ENCODE results near the gene WASF2.

The WASF2 gene

GRCh38 chr1:27397749-27398148 is 92.2 kb downstream of the WASF2 start:
- Histone ChIP-seq H3K27ac (ENCODE audit: low read depth, low read length, poor library complexity, severe bottlenecking) (no peak overlapping the region), H3K9ac (ENCODE audit: low read length) (no peak overlapping the region), H3K27me3 (ENCODE audit: insufficient read depth, low read length) (no peaks in the 10 kb centered on the region), H3K9me2 (ENCODE audit: low read depth, low read length) (no peaks in the 10 kb centered on the region), H3K4me2 (ENCODE audit: low read length) (no peak overlapping the region), H3K79me2 (ENCODE audit: insufficient read depth, low read length) (no peaks in the 10 kb centered on the region), H3K4me1 (ENCODE audit: insufficient read depth, low read length, severe bottlenecking) (peaks cover 13% of the 10 kb centered on the region), H3K4me3 (ENCODE audit: low read depth, low read length, poor library complexity, severe bottlenecking) (no peak overlapping the region), H4K20me1 (ENCODE audit: insufficient read depth, low read length) (no peaks in the 10 kb centered on the region), H2AFZ (ENCODE audit: low read length) (no peak overlapping the region), H3F3A (ENCODE audit: insufficient read depth, low read length) (no peaks in the 10 kb centered on the region), H3K36me3 (ENCODE audit: insufficient read depth, low read length) (0 out of 2 replicates have a peak, but pooled peaks cover 5% of the 10 kb centered on the region), H3K9me3 (ENCODE audit: low read length) (no peaks in the 10 kb centered on the region)
- TF ChIP-seq EZH2 (IDR thresholded peaks at IDR 0.05; ENCODE audit: borderline replicate concordance, low read length): no peak
- no peak for TF ChIP-seq CTCF (IDR thresholded peaks at IDR 0.05; ENCODE audit: low read length)

GRCh38 chr1:27397110-27397509 is 92.9 kb downstream of the WASF2 start:
- Histone ChIP-seq H3K4me1 (ENCODE audit: insufficient read depth, low read length, severe bottlenecking) (peaks cover 10% of the 10 kb centered on the region), H3K9me3 (ENCODE audit: low read length) (no peaks in the 10 kb centered on the region), H3K27me3 (ENCODE audit: insufficient read depth, low read length) (no peaks in the 10 kb centered on the region), H3K9me2 (ENCODE audit: low read depth, low read length) (no peaks in the 10 kb centered on the region), H3K4me3 (ENCODE audit: low read depth, low read length, poor library complexity, severe bottlenecking) (no peak overlapping the region), H4K20me1 (ENCODE audit: insufficient read depth, low read length) (no peaks in the 10 kb centered on the region), H3K36me3 (ENCODE audit: insufficient read depth, low read length) (no peaks in the 10 kb centered on the region), H3F3A (ENCODE audit: insufficient read depth, low read length) (no peaks in the 10 kb centered on the region), H2AFZ (ENCODE audit: low read length) (no peak overlapping the region), H3K9ac (ENCODE audit: low read length) (no peak overlapping the region), H3K4me2 (ENCODE audit: low read length) (no peak overlapping the region), H3K79me2 (ENCODE audit: insufficient read depth, low read length) (no peaks in the 10 kb centered on the region), H3K27ac (ENCODE audit: low read depth, low read length, poor library complexity, severe bottlenecking) (no peak overlapping the region)
- TF ChIP-seq CTCF (IDR thresholded peaks at IDR 0.05; ENCODE audit: low read length): no peak
- no peak for TF ChIP-seq EZH2 (IDR thresholded peaks at IDR 0.05; ENCODE audit: borderline replicate concordance, low read length)

GRCh38 chr1:27395441-27396195 is 94.3 kb downstream of the WASF2 start:
- H3F3A ChIP-seq (ENCODE audit: insufficient read depth, low read length): no peaks in the 10 kb centered on the region
- no peaks in the 10 kb centered on the region for H4K20me1 ChIP-seq (ENCODE audit: insufficient read depth, low read length)
- H3K36me3 ChIP-seq (ENCODE audit: insufficient read depth, low read length): no peaks in the 10 kb centered on the region
- no peak overlapping the region for H3K4me2 ChIP-seq (ENCODE audit: low read length)
- H3K9me3 ChIP-seq (ENCODE audit: low read length): no peaks in the 10 kb centered on the region
- TF ChIP-seq CTCF (IDR thresholded peaks at IDR 0.05; ENCODE audit: low read length) (peak; percentile 95), EZH2 (IDR thresholded peaks at IDR 0.05; ENCODE audit: borderline replicate concordance, low read length) (no peak)
- no peak overlapping the region for H2AFZ ChIP-seq (ENCODE audit: low read length)
- no peak overlapping the region for H3K27ac ChIP-seq (ENCODE audit: low read depth, low read length, poor library complexity, severe bottlenecking)
- H3K4me1 ChIP-seq (ENCODE audit: insufficient read depth, low read length, severe bottlenecking): peaks cover 18% of the 10 kb centered on the region
- no peaks in the 10 kb centered on the region for H3K27me3 ChIP-seq (ENCODE audit: insufficient read depth, low read length)
- no peak overlapping the region for H3K9ac ChIP-seq (ENCODE audit: low read length)
- no peak overlapping the region for H3K4me3 ChIP-seq (ENCODE audit: low read depth, low read length, poor library complexity, severe bottlenecking)
- no peaks in the 10 kb centered on the region for H3K9me2 ChIP-seq (ENCODE audit: low read depth, low read length)
- no peaks in the 10 kb centered on the region for H3K79me2 ChIP-seq (ENCODE audit: insufficient read depth, low read length)

All from OCI-LY1 (cell line).